Glutamatergic neuron (in vitro differentiated cells): ENCODE measurements around the gene ZNF575. TPM values are rescaled to one million over a fixed set of nuclear protein-coding genes. Genes with fewer than 3 reads are reported as not detected.
A peak's percentile ranks its signal among the peaks of the same experiment; 100 is the strongest.

Experiments
- DNase-seq: peaks from one replicate; pipeline ENCODE4 v3.0.0; 2022
- H3K27ac Mint-ChIP-seq: one replicate; pipeline ENCODE4 v1.8.0; 2020; ENCODE audit warnings: mild to moderate bottlenecking, mixed read lengths, inconsistent platforms; ENCODE audit not compliant: unreplicated experiment
- H3K27me3 Mint-ChIP-seq: one replicate; pipeline ENCODE4 v1.8.0; 2020; ENCODE audit warnings: mild to moderate bottlenecking, moderate library complexity, mixed read lengths, inconsistent platforms; ENCODE audit not compliant: unreplicated experiment
- H3K36me3 Mint-ChIP-seq: one replicate; pipeline ENCODE4 v1.8.0; 2020; ENCODE audit warnings: mild to moderate bottlenecking, mixed read lengths, inconsistent platforms; ENCODE audit not compliant: unreplicated experiment
- H3K4me1 Mint-ChIP-seq: one replicate; pipeline ENCODE4 v1.8.0; 2020; ENCODE audit warnings: mild to moderate bottlenecking, low read depth, mixed read lengths, inconsistent platforms; ENCODE audit not compliant: unreplicated experiment
- H3K4me3 Mint-ChIP-seq: one replicate; pipeline ENCODE4 v1.8.0; 2020; ENCODE audit warnings: mild to moderate bottlenecking, mixed read lengths, inconsistent platforms; ENCODE audit not compliant: unreplicated experiment
- H3K9me3 Mint-ChIP-seq: one replicate; pipeline ENCODE4 v1.8.0; 2020; ENCODE audit warnings: mild to moderate bottlenecking, moderate library complexity, mixed read lengths, inconsistent platforms; ENCODE audit not compliant: unreplicated experiment
- CTCF ChIP-seq: fragments of 200-600 bp; sonication (generic); IDR thresholded peaks from one replicate; pipeline ENCODE4 v1.5.0; 2021; ENCODE audit not compliant: partially characterized antibody, unreplicated experiment
- total RNA-seq: library from RNA; stranded (reverse); fragmentation: NEBNext Ultra II Directional; extraction: Animal tissue kit (Norgen Biotek cat#: 25700); gene quantifications from one replicate; pipeline ENCODE4 v1.2.1, GENCODE V29; 2021; ENCODE audit not compliant: unreplicated experiment

The ZNF575 gene
- total RNA-seq, 1 donor from 2014 or later, result 2.0 TPM

DNA sequence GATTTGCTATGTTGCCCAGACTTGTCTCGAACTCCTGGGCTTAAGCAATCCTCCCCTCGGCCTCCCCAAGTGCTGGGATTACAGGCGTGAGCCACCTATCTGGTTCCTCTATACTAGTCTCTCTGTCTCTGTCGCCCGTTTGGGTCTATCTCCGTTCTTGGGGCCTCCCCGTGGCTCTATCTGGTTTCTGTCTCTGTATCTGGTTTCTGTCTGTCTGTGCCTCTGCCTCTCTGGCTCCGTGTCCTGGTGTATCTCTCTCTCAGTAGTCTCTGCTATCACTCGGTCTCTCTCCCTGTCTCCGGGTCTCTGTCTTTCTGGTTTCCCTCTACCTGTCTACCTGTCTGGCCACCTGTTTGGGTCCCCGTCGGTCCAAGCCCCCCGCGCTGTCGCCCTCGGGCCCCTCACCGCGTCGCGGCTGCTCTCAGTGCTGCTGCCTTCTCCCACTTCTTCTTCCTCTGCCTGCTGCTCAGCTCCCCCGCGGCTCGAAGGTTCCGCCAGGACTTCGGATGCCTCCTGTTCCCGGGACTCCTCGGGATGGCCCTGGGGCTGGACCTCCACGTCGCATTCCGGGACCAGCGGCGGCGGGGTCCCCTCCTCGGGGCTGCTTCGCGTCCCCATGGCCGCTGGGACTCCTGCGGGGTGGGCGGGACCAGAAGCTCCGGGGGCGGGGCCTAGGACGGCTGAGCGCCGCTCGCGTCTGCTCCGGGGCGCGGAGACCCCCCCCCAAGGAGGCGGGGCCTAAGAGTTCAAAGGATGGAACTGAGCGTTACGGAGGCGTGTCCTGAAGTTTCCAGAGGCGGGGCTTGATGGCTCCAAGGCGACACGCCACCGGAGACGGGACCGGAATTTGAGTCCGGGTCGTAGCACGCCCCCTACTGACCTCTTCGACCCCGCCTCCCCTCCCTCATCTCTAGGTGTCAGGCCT is 29.2 kb upstream of the ZNF575 start:
- TF ChIP-seq CTCF, result no peak
- peaks cover under 1% of the 10 kb centered on the region for H3K36me3 Mint-ChIP-seq
- H3K4me1 Mint-ChIP-seq, result peaks cover 2% of the 10 kb centered on the region
- peak; percentile 94 for DNase-seq
- peak overlapping the region; percentile 91 for H3K4me3 Mint-ChIP-seq
- peaks cover 4% of the 10 kb centered on the region for H3K9me3 Mint-ChIP-seq
- H3K27ac Mint-ChIP-seq, result no peak overlapping the region
- peaks cover 8% of the 10 kb centered on the region for H3K27me3 Mint-ChIP-seq

DNA sequence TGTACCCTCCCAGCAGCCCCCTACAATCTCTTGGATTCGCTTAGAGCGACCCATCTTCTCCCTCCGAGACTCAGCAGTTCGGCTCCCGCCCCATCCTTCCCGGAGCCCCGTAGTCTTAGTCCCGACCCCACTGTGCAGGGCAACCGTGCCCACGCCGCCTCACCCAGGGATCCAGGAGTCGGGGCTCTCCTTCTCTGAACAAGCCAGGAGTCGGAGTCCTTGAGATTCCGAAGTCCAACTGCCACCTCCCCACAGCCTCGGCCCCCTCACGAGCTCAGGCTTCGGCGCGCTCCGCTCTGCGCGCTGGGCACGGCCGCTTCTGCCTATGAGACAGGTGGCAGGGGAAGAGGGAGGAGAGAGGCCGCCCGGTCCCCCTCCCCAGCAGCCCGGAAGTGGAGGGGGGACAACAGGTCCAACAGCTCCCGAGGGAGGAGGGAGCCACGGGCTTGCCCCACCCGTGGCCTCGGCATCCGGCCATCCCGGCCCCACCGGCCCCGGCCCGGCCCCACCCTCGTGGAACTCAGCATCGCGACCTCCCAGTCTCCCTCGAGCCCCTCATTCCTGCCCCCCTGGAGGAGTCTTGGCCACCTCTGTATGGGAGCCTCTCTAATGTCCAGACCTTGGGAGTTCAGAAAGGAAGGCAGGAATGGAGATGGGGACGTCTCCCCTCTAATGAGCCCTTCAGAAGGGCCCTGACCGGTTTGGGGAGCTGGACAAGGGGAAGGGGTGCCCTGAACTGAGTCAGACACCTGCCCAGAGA is 28.4 kb upstream of the ZNF575 start, which contains the start of gene PHLDB3:
Gene PHLDB3, minus strand, starts transcription at position 321 of the 760 bp plus-strand sequence. CDS start 628 bp downstream, outside the sequence.
- Mint-ChIP-seq H3K27ac (no peak within 1 kb of the TSS), H3K4me1 (peaks cover 2% of the 10 kb centered on the region), H3K27me3 (peaks cover 10% of the 10 kb centered on the region), H3K9me3 (peaks cover 4% of the 10 kb centered on the region), H3K4me3 (peak within 1 kb of the TSS; percentile 91), H3K36me3 (no peaks in the 10 kb centered on the region)
- peak; percentile 59 for TF ChIP-seq CTCF
- DNase-seq, result peak; percentile 43

DNA sequence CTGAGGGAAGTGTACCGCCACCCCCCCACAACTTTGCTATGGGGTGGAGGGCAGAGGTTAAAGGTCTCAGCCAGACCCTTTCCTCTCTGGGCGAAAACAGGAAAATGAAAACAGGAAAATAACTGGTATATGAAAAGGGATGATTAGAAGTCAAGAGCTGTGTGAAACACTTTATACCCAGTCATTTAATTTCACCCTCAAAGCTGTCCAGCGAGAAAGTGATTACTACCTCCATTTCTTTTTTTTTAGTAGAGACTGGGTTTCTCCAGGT is 27.9 kb upstream of the ZNF575 start:
- no peak overlapping the region for H3K27ac Mint-ChIP-seq

DNA sequence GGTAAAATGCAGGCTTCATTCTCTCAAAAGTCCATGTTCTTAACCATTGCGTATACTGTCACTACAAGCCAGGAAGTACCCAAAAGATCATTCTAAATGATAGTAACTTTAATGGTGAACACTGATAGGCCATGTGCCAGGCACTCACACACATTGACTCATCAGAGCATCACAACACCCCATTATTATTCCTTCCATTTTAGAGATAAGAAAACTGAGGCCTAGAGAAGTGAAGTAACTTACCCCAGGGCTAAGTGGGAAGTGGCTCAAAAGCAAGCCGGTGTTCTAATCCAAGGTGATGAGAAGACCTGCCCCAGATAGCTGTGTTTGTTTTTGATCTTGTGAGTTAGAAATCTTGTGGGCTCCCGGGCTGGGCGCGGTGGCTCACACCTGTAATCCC is 27.0 kb upstream of the ZNF575 start:
- no peak for TF ChIP-seq CTCF
- Mint-ChIP-seq H3K36me3 (peaks cover 3% of the 10 kb centered on the region), H3K9me3 (peaks cover 4% of the 10 kb centered on the region), H3K4me1 (peaks cover 2% of the 10 kb centered on the region), H3K4me3 (peak overlapping the region; percentile 20), H3K27me3 (peaks cover 10% of the 10 kb centered on the region), H3K27ac (no peak overlapping the region)
- no peak for DNase-seq

More for the DNA sequence above, 27.9 kb upstream of the ZNF575 start:
- peaks cover 2% of the 10 kb centered on the region for H3K4me1 Mint-ChIP-seq
- H3K36me3 Mint-ChIP-seq, result no peaks in the 10 kb centered on the region
- H3K9me3 Mint-ChIP-seq, result peaks cover 4% of the 10 kb centered on the region
- DNase-seq, result no peak
- peaks cover 10% of the 10 kb centered on the region for H3K27me3 Mint-ChIP-seq
- TF ChIP-seq CTCF, result no peak
- peak overlapping the region; percentile 3 for H3K4me3 Mint-ChIP-seq
